ENCODE data around the gene ACTL7B. TPM values are rescaled to one million over a fixed set of nuclear protein-coding genes. Genes with fewer than 3 reads are reported as not detected.

ACTL7B gene
- total and polyA plus RNA-seq, 2 of the 4 experiments (the other 2 are of a cell fraction), result not detected

DNA sequence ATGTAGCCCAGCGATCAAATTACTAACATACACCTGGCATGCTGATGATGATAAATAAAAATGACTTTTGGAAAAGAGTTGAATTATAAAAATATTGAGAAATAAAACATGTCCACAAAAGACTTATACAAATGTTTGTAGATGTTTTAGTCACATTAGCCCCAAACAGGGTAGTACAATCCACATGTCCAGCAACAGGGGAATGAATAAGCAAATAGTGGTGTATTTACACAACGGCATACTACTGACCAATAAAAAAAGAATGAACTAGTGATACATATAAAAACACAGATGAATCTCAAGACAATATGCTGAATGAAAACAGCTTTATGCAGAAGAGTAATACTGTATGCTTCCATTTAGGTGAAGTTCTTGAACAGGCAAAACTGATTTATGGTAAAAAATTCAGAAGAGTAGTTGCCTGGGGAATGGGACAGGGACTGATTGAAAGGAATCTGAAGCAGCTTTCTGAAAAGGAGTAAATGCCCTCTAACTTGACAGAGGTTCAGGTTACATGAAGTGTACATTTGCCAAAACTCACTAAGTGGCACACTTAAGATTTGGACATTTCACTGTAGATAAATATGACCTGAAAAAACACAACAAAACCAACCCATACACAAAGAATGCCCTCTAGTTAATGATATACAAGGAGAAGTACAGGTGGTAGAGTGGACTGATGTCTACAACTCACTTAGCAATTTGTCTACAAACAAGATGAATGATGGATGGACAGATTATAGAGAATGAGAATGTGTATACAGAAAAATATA is 41.7 kb upstream of the ACTL7B start:
- no peak overlapping the region for H3K27ac ChIP-seq (ENCODE audit: insufficient read depth, low read length)
- H3K79me1 ChIP-seq (ENCODE audit: low read depth in 1 of 2, low read length in 2 of 2), result no peaks in the 10 kb centered on the region
- BruUV-seq (replicated peaks), result no TSS peak
- TF ChIP-seq BHLHE40 (IDR thresholded peaks at IDR 0.05; ENCODE audit: low read depth, low read length) (no peak), CHD1 (IDR thresholded peaks at IDR 0.05; ENCODE audit: low read depth, low read length) (no peak), CEBPB (IDR thresholded peaks at IDR 0.05; ENCODE audit: low read depth, low read length) (no peak), USF2 (IDR thresholded peaks at IDR 0.05; ENCODE audit: low read depth, low read length) (no peak), SMC3 (IDR thresholded peaks at IDR 0.05; ENCODE audit: low read depth, low read length) (no peak), RAD21 (IDR thresholded peaks at IDR 0.05; ENCODE audit: low read length) (no peak)
- dilution Hi-C loops (cut with HindIII; ENCODE audit: low sequenced_read_pairs, unreplicated experiment) (no loop called here), in situ Hi-C loops (cut with MboI; ENCODE audit: low sequenced_read_pairs) (loop anchor here (10.0 kb wide), 1 partner anchor 427 kb away; the partner anchor contains the start of gene EPB41L4B), intact Hi-C loops (cut with micrococcal nuclease) (no loop called here)
- H4K5ac ChIP-seq (ENCODE audit: low read depth, low read length), result no peak overlapping the region
- no peak overlapping the region for H3K4ac ChIP-seq (ENCODE audit: low read depth, low read length)
- H3K56ac ChIP-seq (ENCODE audit: extremely low read depth, insufficient read depth, low read length), result no peak overlapping the region
- no peak overlapping the region for H4K8ac ChIP-seq (ENCODE audit: low read depth in 2 of 2, low read length in 2 of 2)
- H3K4me1 ChIP-seq (ENCODE audit: control insufficient read depth, insufficient read depth, low read length), result no peaks in the 10 kb centered on the region
- H3K36me3 ChIP-seq (ENCODE audit: control insufficient read depth, insufficient read depth, low read length), result peaks cover 40% of the 10 kb centered on the region
- no CpG with 5 or more reads among the region's 2 CpGs for WGBS, 2 experiments (ENCODE audit: extremely low coverage in 2 of 2, insufficient read length in 1 of 2)
- H3K9me3 ChIP-seq (ENCODE audit: control insufficient read depth, insufficient read depth, low read length), result no peaks in the 10 kb centered on the region
- CTCF ChIA-PET, result no interaction called here
- H3K27me3 ChIP-seq (ENCODE audit: control insufficient read depth, insufficient read depth, low read length), result no peaks in the 10 kb centered on the region
- no peak overlapping the region for H4K91ac ChIP-seq (ENCODE audit: insufficient read depth, low read depth, low read length)
- no peak overlapping the region for H2BK15ac ChIP-seq (ENCODE audit: low read depth, low read length)
- POLR2A ChIA-PET (ENCODE audit: unreplicated experiment), result no interaction called here
- H3K9me1 ChIP-seq (ENCODE audit: insufficient read depth, low read length), result peaks cover 3% of the 10 kb centered on the region; the same call in 1 of the 2 replicates
- H2BK120ac ChIP-seq (ENCODE audit: low read depth, low read length), result no peak overlapping the region
- H3K4me2 ChIP-seq (ENCODE audit: low read depth, low read length), result no peak overlapping the region
- H3K18ac ChIP-seq (ENCODE audit: low read depth, low read length), result no peak overlapping the region
- H3K14ac ChIP-seq (replicated peaks; ENCODE audit: low read depth, low read length), result no peak overlapping the region
- no peak overlapping the region for H2AK9ac ChIP-seq (replicated peaks; ENCODE audit: low read depth, low read length, poor library complexity)
- ATAC-seq (ENCODE audit: low read depth) (no peak), DNase-seq (no peak)
- no peak overlapping the region for H2BK5ac ChIP-seq (ENCODE audit: low read depth, low read length, poor library complexity, severe bottlenecking)
- H4K20me1 ChIP-seq (ENCODE audit: insufficient read depth, low read length), result no peaks in the 10 kb centered on the region
- no peak overlapping the region for H3K4me3 ChIP-seq (ENCODE audit: insufficient read depth, low read depth, low read length)
- no peak overlapping the region for H2AK5ac ChIP-seq (ENCODE audit: low read depth, low read length)
- H2BK20ac ChIP-seq (ENCODE audit: low read depth, low read length), result no peak overlapping the region
- no peak overlapping the region for H3K9ac ChIP-seq (ENCODE audit: low read depth, low read length)
- no peak overlapping the region for H3K23ac ChIP-seq (ENCODE audit: low read depth, low read length)
- H2AFZ ChIP-seq (replicated peaks; ENCODE audit: low read length, poor library complexity), result no peak overlapping the region

Measured in IMR-90 (cell line).